Caco-2 (cell line): Measurements from ENCODE around the gene CLNK. TPM values are rescaled to one million over a fixed set of nuclear protein-coding genes. Genes with fewer than 3 reads are reported as not detected.

Experiments used
- BruUV-seq: library from RNA; stranded (reverse); fragments of 400-500 nt; replicated peaks from 2 replicates; lab custom pipeline; 2021; lab: Mats Ljungman, UMichigan
- CTCF ChIA-PET: fragments of 300-600 bp; sonication (Branson Sonifier 250); formaldehyde crosslinking; loops from one replicate; lab custom pipeline; 2022; ENCODE audit warnings: antibody characterized with exemption; lab: Charles Lee
- POLR2A ChIA-PET: fragments of 300-600 bp; sonication (Branson Sonifier 250); formaldehyde crosslinking; loops from one replicate; lab custom pipeline; 2022; ENCODE audit warnings: antibody characterized with exemption; lab: Charles Lee
- DNase-seq, 2 experiments: peaks; one replicate each; pipeline versions ENCODE4 v3.0.0 to v3.0.0-alpha.2; 2020 to 2022
- H3K27me3 ChIP-seq: replicated peaks from 2 replicates; pipeline ENCODE4 v1.6.0; 2011; ENCODE audit warnings: low read length; ENCODE audit not compliant: control insufficient read depth, insufficient read depth
- H3K36me3 ChIP-seq: 2 replicates; pipeline ENCODE4 v1.5.1; 2011; ENCODE audit warnings: low read length; ENCODE audit not compliant: control insufficient read depth, insufficient read depth
- H3K4me1 ChIP-seq: fragments of 250-450 bp; sonication (Bioruptor Pico); 2 replicates; pipeline ENCODE4 v1.5.1; 2020; ENCODE audit warnings: mild to moderate bottlenecking
- H3K4me3 ChIP-seq: 2 replicates; pipeline ENCODE4 v1.5.1; 2011; ENCODE audit warnings: low read depth, mild to moderate bottlenecking, control low read depth, low read length
- H3K9me3 ChIP-seq: fragments of 250-450 bp; sonication (Bioruptor Pico); 2 replicates; pipeline ENCODE4 v1.5.1; 2020; ENCODE audit warnings: mild to moderate bottlenecking, moderate library complexity
- H3K27ac Mint-ChIP-seq: one replicate; pipeline ENCODE4 v1.8.0; 2022; ENCODE audit warnings: mixed read lengths; ENCODE audit not compliant: unreplicated experiment
- H3K27me3 Mint-ChIP-seq: one replicate; pipeline ENCODE4 v1.8.0; 2022; ENCODE audit warnings: mixed read lengths; ENCODE audit not compliant: insufficient read depth, unreplicated experiment
- H3K36me3 Mint-ChIP-seq: one replicate; pipeline ENCODE4 v1.8.0; 2022; ENCODE audit warnings: mild to moderate bottlenecking, mixed read lengths; ENCODE audit not compliant: insufficient read depth, unreplicated experiment
- H3K4me1 Mint-ChIP-seq: one replicate; pipeline ENCODE4 v1.8.0; 2022; ENCODE audit warnings: low read depth, mixed read lengths; ENCODE audit not compliant: unreplicated experiment
- H3K4me3 Mint-ChIP-seq: one replicate; pipeline ENCODE4 v1.8.0; 2022; ENCODE audit warnings: mild to moderate bottlenecking, moderate library complexity, mixed read lengths; ENCODE audit not compliant: unreplicated experiment
- H3K9me3 Mint-ChIP-seq: one replicate; pipeline ENCODE4 v1.8.0; 2022; ENCODE audit warnings: mixed read lengths; ENCODE audit not compliant: unreplicated experiment
- intact Hi-C: fragments of 100-400 bp; cut with micrococcal nuclease; formaldehyde crosslinking; loops from one replicate; pipeline ENCODE4 v1.10.0; 2022; ENCODE audit not compliant: unreplicated experiment
- total RNA-seq: library from RNA; stranded (reverse); gene quantifications from 2 replicates; pipeline ENCODE4 v1.2.3, GENCODE V29; 2022
- TF ChIP-seq, protein P1 (sequence below), 2 experiments: fragments of 200-600 bp in 1 of 2; IDR thresholded peaks; 1 replicate in 1 of 2; 2 replicates in 1 of 2; pipeline versions ENCODE4 v1.5.1 to v1.8.0; 2011 to 2022; ENCODE audit warnings: antibody characterized with exemption in 1 of 2, control low read depth in 1 of 2, inconsistent platforms in 1 of 2, low read depth in 1 of 2, low read length in 1 of 2, mild to moderate bottlenecking in 1 of 2, moderate library complexity in 1 of 2; ENCODE audit not compliant: insufficient read depth in 1 of 2, severe bottlenecking in 1 of 2, unreplicated experiment in 1 of 2

CLNK gene
- total RNA-seq, 1 experiment from 2014 or later: not detected

DNA sequence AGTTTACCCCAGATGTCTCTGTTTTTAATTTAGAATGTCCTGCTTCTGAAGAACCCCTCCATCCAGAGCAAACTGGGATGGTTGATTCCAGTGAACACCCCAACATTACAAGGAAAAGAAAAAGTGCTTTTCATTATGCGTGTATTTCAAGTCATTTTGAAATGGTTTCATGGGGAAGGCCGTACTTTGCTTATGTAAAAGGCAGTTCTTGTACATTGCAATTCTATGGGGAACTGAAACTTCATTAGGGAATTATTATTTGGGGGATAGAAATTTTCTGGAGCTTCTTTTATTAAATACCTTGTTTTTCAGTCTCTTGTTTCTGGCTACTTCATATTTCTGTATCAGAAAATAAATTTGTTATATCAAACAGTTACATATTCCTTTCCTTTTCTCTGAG lies 130.4 kb downstream of the CLNK start:
- CTCF ChIA-PET: no interaction called here
- no peaks in the 10 kb centered on the region for H3K27me3 ChIP-seq
- Mint-ChIP-seq H3K4me3 (no peak overlapping the region), H3K27me3 (peaks cover 3% of the 10 kb centered on the region), H3K36me3 (no peaks in the 10 kb centered on the region), H3K27ac (no peak overlapping the region), H3K9me3 (no peaks in the 10 kb centered on the region), H3K4me1 (no peaks in the 10 kb centered on the region)
- POLR2A ChIA-PET: no interaction called here
- intact Hi-C loops: loop anchor here (1.0 to 10.0 kb wide), 3 partner anchors 871 to 1401 kb away; partner anchors contain the start of gene HS3ST1
- H3K4me1 ChIP-seq: no peaks in the 10 kb centered on the region
- H3K36me3 ChIP-seq: no peaks in the 10 kb centered on the region
- TF ChIP-seq, protein P1, sequence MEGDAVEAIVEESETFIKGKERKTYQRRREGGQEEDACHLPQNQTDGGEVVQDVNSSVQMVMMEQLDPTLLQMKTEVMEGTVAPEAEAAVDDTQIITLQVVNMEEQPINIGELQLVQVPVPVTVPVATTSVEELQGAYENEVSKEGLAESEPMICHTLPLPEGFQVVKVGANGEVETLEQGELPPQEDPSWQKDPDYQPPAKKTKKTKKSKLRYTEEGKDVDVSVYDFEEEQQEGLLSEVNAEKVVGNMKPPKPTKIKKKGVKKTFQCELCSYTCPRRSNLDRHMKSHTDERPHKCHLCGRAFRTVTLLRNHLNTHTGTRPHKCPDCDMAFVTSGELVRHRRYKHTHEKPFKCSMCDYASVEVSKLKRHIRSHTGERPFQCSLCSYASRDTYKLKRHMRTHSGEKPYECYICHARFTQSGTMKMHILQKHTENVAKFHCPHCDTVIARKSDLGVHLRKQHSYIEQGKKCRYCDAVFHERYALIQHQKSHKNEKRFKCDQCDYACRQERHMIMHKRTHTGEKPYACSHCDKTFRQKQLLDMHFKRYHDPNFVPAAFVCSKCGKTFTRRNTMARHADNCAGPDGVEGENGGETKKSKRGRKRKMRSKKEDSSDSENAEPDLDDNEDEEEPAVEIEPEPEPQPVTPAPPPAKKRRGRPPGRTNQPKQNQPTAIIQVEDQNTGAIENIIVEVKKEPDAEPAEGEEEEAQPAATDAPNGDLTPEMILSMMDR (IDR thresholded peaks at IDR 0.05; ENCODE audit: insufficient read depth in 1 of 2, low read depth in 1 of 2, low read length in 1 of 2, severe bottlenecking in 1 of 2, unreplicated experiment in 1 of 2): no peak
- no TSS peak for BruUV-seq
- DNase-seq: no peak
- H3K4me3 ChIP-seq: no peak overlapping the region
- no peaks in the 10 kb centered on the region for H3K9me3 ChIP-seq

DNA sequence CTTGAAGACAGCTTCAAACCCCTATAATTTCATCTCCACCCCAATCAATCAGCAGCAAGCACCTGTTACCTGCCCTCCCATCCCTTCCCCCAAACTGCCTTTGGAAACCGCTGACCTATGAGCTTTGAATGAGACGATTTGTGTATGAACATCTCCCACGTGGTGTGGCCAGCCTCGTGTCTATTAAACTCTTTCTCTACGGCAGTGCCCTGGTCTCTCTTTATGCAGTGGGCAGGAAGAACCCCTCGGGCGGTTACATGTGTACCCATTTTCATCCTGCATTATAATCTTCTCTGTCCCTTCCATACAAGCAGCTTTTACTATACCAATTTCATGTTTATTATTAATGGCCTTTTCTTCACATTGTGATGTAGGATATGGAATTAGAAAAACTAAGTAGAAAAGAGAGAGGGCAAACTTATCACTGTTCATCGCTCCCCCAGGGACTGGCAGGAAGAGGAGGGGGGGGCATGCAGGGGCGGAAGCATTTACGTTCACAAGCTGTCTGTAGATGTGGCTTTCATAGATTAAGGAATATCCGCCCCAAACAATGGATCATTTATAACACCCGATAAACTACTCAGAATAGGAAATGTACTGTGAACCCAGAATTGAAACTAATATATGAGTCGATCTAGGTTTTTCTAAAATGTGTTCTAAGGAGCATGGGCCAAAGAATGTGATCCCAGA lies 131.8 kb downstream of the CLNK start:
- intact Hi-C loops: loop anchor here (10.0 kb wide), 2 partner anchors 872 to 1402 kb away; partner anchors contain the start of gene HS3ST1
- Mint-ChIP-seq H3K4me3 (no peak overlapping the region), H3K27ac (no peak overlapping the region), H3K4me1 (no peaks in the 10 kb centered on the region), H3K9me3 (no peaks in the 10 kb centered on the region), H3K36me3 (no peaks in the 10 kb centered on the region), H3K27me3 (peaks cover 3% of the 10 kb centered on the region)
- Histone ChIP-seq H3K36me3 (no peaks in the 10 kb centered on the region), H3K27me3 (no peaks in the 10 kb centered on the region), H3K4me3 (no peak overlapping the region), H3K4me1 (no peaks in the 10 kb centered on the region), H3K9me3 (no peaks in the 10 kb centered on the region)
- TF ChIP-seq, protein P1 (IDR thresholded peaks at IDR 0.05; ENCODE audit: insufficient read depth in 1 of 2, low read depth in 1 of 2, low read length in 1 of 2, severe bottlenecking in 1 of 2, unreplicated experiment in 1 of 2): no peak
- ChIA-PET POLR2A (no interaction called here), CTCF (interaction anchor here (1.5 kb wide), 1 partner anchor 395 kb away, joined by 5 read pairs; no protein-coding TSS in a partner anchor)
- no TSS peak for BruUV-seq
- DNase-seq: no peak

DNA sequence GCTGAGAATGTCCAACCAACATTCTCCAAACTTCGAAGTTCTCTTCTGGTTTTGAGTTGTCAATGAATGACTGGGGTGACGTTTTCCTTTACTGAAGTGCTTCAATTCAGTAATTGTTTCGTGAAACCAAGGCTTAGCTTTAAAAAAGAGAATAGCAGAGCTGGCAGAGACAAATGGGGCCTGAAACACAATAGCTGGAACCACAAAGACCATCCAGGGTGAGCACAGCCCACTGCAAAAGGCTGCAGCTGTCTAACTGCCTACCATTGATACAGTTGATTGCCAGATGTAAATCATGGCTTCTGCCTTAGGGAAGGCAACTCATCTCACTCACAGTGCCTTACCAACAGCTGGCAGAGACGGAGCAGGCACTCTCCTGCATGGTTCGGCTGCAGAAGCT lies 148.7 kb downstream of the CLNK start:
- intact Hi-C loops: no loop called here

More for the DNA sequence above, 148.7 kb downstream of the CLNK start:
- peaks cover 16% of the 10 kb centered on the region for H3K4me1 Mint-ChIP-seq
- POLR2A ChIA-PET: no interaction called here
- BruUV-seq: no TSS peak
- no peak for DNase-seq
- no peaks in the 10 kb centered on the region for H3K9me3 Mint-ChIP-seq
- H3K27me3 ChIP-seq: no peaks in the 10 kb centered on the region
- H3K9me3 ChIP-seq: no peaks in the 10 kb centered on the region
- H3K27ac Mint-ChIP-seq: no peak overlapping the region
- H3K4me1 ChIP-seq: peaks cover 11% of the 10 kb centered on the region
- no peak overlapping the region for H3K4me3 Mint-ChIP-seq
- TF ChIP-seq, protein P1 (IDR thresholded peaks at IDR 0.05; ENCODE audit: insufficient read depth in 1 of 2, low read depth in 1 of 2, low read length in 1 of 2, severe bottlenecking in 1 of 2, unreplicated experiment in 1 of 2): no peak
- H3K36me3 ChIP-seq: no peaks in the 10 kb centered on the region
- H3K36me3 Mint-ChIP-seq: no peaks in the 10 kb centered on the region
- CTCF ChIA-PET: interaction anchor here (1.0 kb wide), 1 partner anchor 378 kb away, joined by 3 read pairs; no protein-coding TSS in a partner anchor
- no peak overlapping the region for H3K4me3 ChIP-seq
- no peaks in the 10 kb centered on the region for H3K27me3 Mint-ChIP-seq
